H1 (cell line): ENCODE results near the gene PI4KB. TPM values are rescaled to one million over a fixed set of nuclear protein-coding genes. Genes with fewer than 3 reads are reported as not detected.

Experiments used
- CTCF ChIA-PET: fragments of 300-600 bp; sonication (Branson Sonifier 250); formaldehyde crosslinking; loops from one replicate; lab custom pipeline; 2021; ENCODE audit not compliant: partially characterized antibody; lab: Charles Lee
- POLR2A ChIA-PET: fragments of 300-600 bp; sonication (Branson Sonifier 250); formaldehyde crosslinking; loops from one replicate; lab custom pipeline; 2021; ENCODE audit warnings: inconsistent platforms; ENCODE audit not compliant: partially characterized antibody; lab: Charles Lee
- DNase-seq, 2 experiments: peaks; one replicate each; pipeline versions ENCODE4 v3.0.0 to v3.0.0-alpha.2; 2010 to 2022; ENCODE audit warnings: low spot score in 2 of 2, low read depth in 1 of 2, mixed read lengths in 1 of 2
- FAIRE-seq: peaks from 2 replicates; lab custom pipeline; 2011; peaks lifted over from hg19 to GRCh38; lab: Jason Lieb, UNC
- H2AFZ ChIP-seq: 2 replicates; pipeline ENCODE4 v1.8.1; 2012; ENCODE audit warnings: low read length, inconsistent platforms
- H2AK5ac ChIP-seq: 2 replicates; pipeline ENCODE4 v1.6.1; 2013; ENCODE audit warnings: low read depth, low read length
- H2BK120ac ChIP-seq: replicated peaks from 2 replicates; pipeline ENCODE3; 2013; ENCODE audit warnings: low read depth, low read length, inconsistent platforms
- H2BK12ac ChIP-seq: 2 replicates; pipeline ENCODE4 v1.6.1; 2013; ENCODE audit warnings: low read depth, low read length
- H2BK15ac ChIP-seq: 2 replicates; pipeline ENCODE4 v1.6.1; 2013; ENCODE audit warnings: low read length
- H2BK20ac ChIP-seq: 2 replicates; pipeline ENCODE4 v1.6.1; 2013; ENCODE audit warnings: low read length
- H2BK5ac ChIP-seq: 2 replicates; pipeline ENCODE4 v1.6.1; 2013; ENCODE audit warnings: low read depth, low read length
- H3K14ac ChIP-seq: 2 replicates; pipeline ENCODE4 v1.6.1; 2013; ENCODE audit warnings: inconsistent platforms; ENCODE audit not compliant: insufficient read length
- H3K18ac ChIP-seq: 2 replicates; pipeline ENCODE4 v1.6.1; 2013; ENCODE audit warnings: low read length; ENCODE audit errors: extremely low read depth
- H3K23ac ChIP-seq: 2 replicates; pipeline ENCODE4 v1.6.1; 2013; ENCODE audit warnings: inconsistent platforms; ENCODE audit not compliant: insufficient read length
- H3K23me2 ChIP-seq: 2 replicates; pipeline ENCODE4 v1.6.1; 2013; ENCODE audit warnings: low read depth, low read length
- H3K27ac ChIP-seq: 2 replicates; pipeline ENCODE4 v1.6.1; 2011; ENCODE audit warnings: low read depth, low read length, inconsistent platforms
- H3K27me3 ChIP-seq, 4 experiments: replicated peaks in 1 of 4; 1 replicate in 1 of 4; 2 replicates in 3 of 4; pipeline versions ENCODE4 v1.6.1 to v1.8.1; 2011 to 2013; ENCODE audit warnings: low read length in 3 of 4, mild to moderate bottlenecking in 3 of 4, inconsistent platforms in 2 of 4, mixed read lengths in 2 of 4, moderate library complexity in 1 of 4; ENCODE audit not compliant: control insufficient read depth in 3 of 4, insufficient read depth in 3 of 4; ENCODE audit errors: extremely low read depth in 1 of 4
- H3K36me3 ChIP-seq, 4 experiments: 2 replicates each; pipeline versions ENCODE4 v1.6.1 to v1.8.1; 2011 to 2013; ENCODE audit warnings: mild to moderate bottlenecking in 4 of 4, low read length in 3 of 4, moderate library complexity in 2 of 4, control low read depth in 1 of 4, inconsistent platforms in 1 of 4; ENCODE audit not compliant: insufficient read depth in 4 of 4, control insufficient read depth in 2 of 4
- H3K4ac ChIP-seq: replicated peaks from 2 replicates; pipeline ENCODE3; 2013; ENCODE audit warnings: low read length, low read depth, mixed read lengths, inconsistent platforms; ENCODE audit not compliant: insufficient read length
- H3K4me1 ChIP-seq, 4 experiments: replicated peaks in 1 of 4; 1 replicate in 1 of 4; 2 replicates in 3 of 4; pipeline versions ENCODE4 v1.6.1 to v1.8.1; 2011 to 2013; ENCODE audit warnings: low read length in 3 of 4, inconsistent platforms in 2 of 4, mixed read lengths in 1 of 4; ENCODE audit not compliant: insufficient read depth in 4 of 4, control insufficient read depth in 3 of 4
- H3K4me2 ChIP-seq, 2 experiments: 2 replicates each; pipeline versions ENCODE4 v1.6.1 to v1.8.1; 2011 to 2013; ENCODE audit warnings: low read depth in 2 of 2, low read length in 2 of 2, control low read depth in 1 of 2, inconsistent platforms in 1 of 2, mild to moderate bottlenecking in 1 of 2; ENCODE audit not compliant: insufficient read depth in 1 of 2
- H3K4me3 ChIP-seq, 4 experiments: fragments of 200-600, 300-600 bp in 1 of 4; sonication (generic), shearing (Covaris generic), sonication (Bioruptor Twin) in 1 of 4; 2 replicates each; pipeline versions ENCODE4 v1.5.1 to v1.8.1; 2011 to 2016; ENCODE audit warnings: low read length in 4 of 4, low read depth in 3 of 4, control low read depth in 2 of 4, inconsistent platforms in 2 of 4, mild to moderate bottlenecking in 2 of 4, mixed read lengths in 1 of 4, moderate library complexity in 1 of 4; ENCODE audit not compliant: insufficient read depth in 2 of 4; ENCODE audit errors: extremely low read depth in 1 of 4
- H3K56ac ChIP-seq: replicated peaks from 2 replicates; pipeline ENCODE3; 2013; ENCODE audit warnings: low read depth, mild to moderate bottlenecking, mixed read lengths, low read length, inconsistent platforms; ENCODE audit not compliant: insufficient read length
- H3K79me1 ChIP-seq: 2 replicates; pipeline ENCODE4 v1.6.1; 2013; ENCODE audit warnings: low read depth, low read length, control low read depth
- H3K79me2 ChIP-seq, 2 experiments: 2 replicates each; pipeline versions ENCODE4 v1.6.1 to v1.8.1; 2012 to 2013; ENCODE audit warnings: low read length in 2 of 2, mild to moderate bottlenecking in 2 of 2, inconsistent platforms in 1 of 2; ENCODE audit not compliant: insufficient read depth in 2 of 2, control insufficient read depth in 1 of 2
- H3K9ac ChIP-seq, 4 experiments: replicated peaks in 1 of 4; 1 replicate in 1 of 4; 2 replicates in 3 of 4; pipeline versions ENCODE4 v1.6.1 to v1.8.1; 2011 to 2013; ENCODE audit warnings: low read depth in 3 of 4, low read length in 3 of 4, control low read depth in 2 of 4, mild to moderate bottlenecking in 2 of 4, moderate library complexity in 2 of 4, inconsistent platforms in 1 of 4; ENCODE audit errors: extremely low read depth in 1 of 4
- H3K9me3 ChIP-seq, 2 experiments: 2 replicates each; pipeline versions ENCODE4 v1.6.1 to v1.8.1; 2012 to 2013; ENCODE audit warnings: mild to moderate bottlenecking in 2 of 2, moderate library complexity in 2 of 2, control low read depth in 1 of 2, inconsistent platforms in 1 of 2, low read depth in 1 of 2, low read length in 1 of 2, mixed read lengths in 1 of 2; ENCODE audit not compliant: insufficient read depth in 2 of 2
- H4K20me1 ChIP-seq, 2 experiments: replicated peaks in 1 of 2; 2 replicates each; pipeline versions ENCODE3 to v1.8.1; 2011 to 2013; ENCODE audit warnings: inconsistent platforms in 2 of 2, low read length in 2 of 2, mild to moderate bottlenecking in 1 of 2; ENCODE audit not compliant: insufficient read depth in 2 of 2, control insufficient read depth in 1 of 2
- H4K5ac ChIP-seq: 2 replicates; pipeline ENCODE4 v1.6.1; 2013; ENCODE audit warnings: low read length, low read depth, mixed read lengths, inconsistent platforms; ENCODE audit not compliant: insufficient read length
- H4K8ac ChIP-seq: 2 replicates; pipeline ENCODE4 v1.8.0; 2013; ENCODE audit warnings: mild to moderate bottlenecking, moderate library complexity, low read length, inconsistent platforms; ENCODE audit not compliant: insufficient read depth; ENCODE audit errors: extremely low read depth
- H4K91ac ChIP-seq: replicated peaks from 2 replicates; pipeline ENCODE3; 2013; ENCODE audit warnings: low read length, mixed read lengths, inconsistent platforms; ENCODE audit not compliant: insufficient read length
- RNF2 ChIP-seq: fragments of 200-900, 300-1000 bp; sonication (generic); IDR thresholded peaks from 2 replicates; pipeline ENCODE4 v1.7.1; 2016; ENCODE audit warnings: borderline replicate concordance, low read depth, mild to moderate bottlenecking, antibody characterized with exemption, low read length; ENCODE audit not compliant: poor library complexity, severe bottlenecking; ENCODE audit errors: missing control alignments
- WGBS, 2 experiments: shearing (Covaris generic) in 1 of 2; methylation state at CpG; one replicate each; pipeline versions ENCODE4 v1.1.6 to v1.1.7; 2013 to 2015; ENCODE audit warnings: low lambda C conversion rate in 2 of 2, mixed read lengths in 2 of 2, inconsistent platforms in 1 of 2, low coverage in 1 of 2, missing lambda C conversion rate in 1 of 2; ENCODE audit not compliant: insufficient replicate concordance in 2 of 2, insufficient coverage in 1 of 2, insufficient read length in 1 of 2; ENCODE audit errors: extremely low coverage in 1 of 2, missing lambda C conversion rate in 1 of 2; 5-methylcytosine and 5-hydroxymethylcytosine counted together
- polyA plus RNA-seq, 7 experiments: library from polyadenylated mRNA; depleted of rRNA in 3 of 7; stranded (reverse) in 5 of 7; unstranded in 2 of 7; fragments of >200 nt in 5 of 7; fragments of 200-250 nt in 2 of 7; gene quantifications; 1 replicate in 5 of 7; 2 replicates in 1 of 7; 4 replicates in 1 of 7; pipeline versions ENCODE4 v1.2.1 to v1.2.3, GENCODE V29; 2011 to 2013; ENCODE audit warnings: missing spikeins in 2 of 7, mixed read lengths in 2 of 7
- total RNA-seq: library from RNA; stranded (reverse); fragmentation: NEBNext Ultra II Directional; extraction: Animal tissue kit (Norgen Biotek cat#: 25700); gene quantifications from 2 replicates; pipeline ENCODE4 v1.2.1, GENCODE V29; 2021

The PI4KB gene
- total and polyA plus RNA-seq, 2 of the 8 experiments (the other 6 are each of a cell fraction or from before 2014, with no cell fraction given) = 30.1 to 37.1 TPM

- Histone ChIP-seq H2BK5ac (no peak overlapping the region), H4K20me1 (no peaks in the 10 kb centered on the region), H3K14ac (no peak overlapping the region), H3K4me1 (peaks cover 0 to 11% (median 8%) of the 10 kb centered on the region in 4 experiments; a peak in 6 of 7 replicates), H2AFZ (no peak overlapping the region), H3K9ac (no peak overlapping the region), H3K23ac (no peak overlapping the region), H3K23me2 (peaks cover 2% of the 10 kb centered on the region; the same call in 1 of the 2 replicates), H3K36me3 (peaks cover 0 to 6% (median 0%) of the 10 kb centered on the region in 4 experiments; a peak in 3 of 8 replicates), H2BK15ac (no peak overlapping the region), H3K27me3 (no peaks in the 10 kb centered on the region), H2BK120ac (no peak overlapping the region), H4K5ac (no peak overlapping the region), H3K4me3 (no peak overlapping the region), H2BK12ac (no peak overlapping the region), H3K27ac (no peak overlapping the region), H3K56ac (no peak overlapping the region), H4K8ac (no peak overlapping the region), H3K79me2 (no peaks in the 10 kb centered on the region), H3K18ac (no peak overlapping the region), H2BK20ac (no peak overlapping the region), H3K9me3 (no peaks in the 10 kb centered on the region), H2AK5ac (0 out of 2 replicates have a peak overlapping the region, but pooled peaks have one; percentile 65), H3K79me1 (no peaks in the 10 kb centered on the region), H3K4ac (no peak overlapping the region), H3K4me2 (no peak overlapping the region), H4K91ac (no peak overlapping the region)
- DNase-seq (no peak), FAIRE-seq (no peak)
- 95% methylated on average over 7 of the region's 7 CpGs; no CpG with 5 or more reads in 1 of the 2 experiments for WGBS, 2 experiments
- no peak for TF ChIP-seq RNF2
- CTCF ChIA-PET = interaction anchor here (1.0 to 2.5 kb wide), 18 partner anchors 9 to 116 kb away, joined by 3 to 12 read pairs (median 5); partner anchors contain the start of gene PSMB4
- POLR2A ChIA-PET = interaction anchor here (0.7 to 2.5 kb wide), 6 partner anchors 10 to 86 kb away, joined by 3 to 14 read pairs (median 6); partner anchors contain the start of genes PSMB4 and RFX5
Measured at GRCh38 chr1:151369302-151369610, 42.0 kb upstream of the PI4KB start.
